HG03520 (cell line): ENCODE measurements around the gene MYO9B.
A peak's percentile ranks its signal among the peaks of the same experiment; 100 is the strongest.

ENCODE experiments used
- ATAC-seq: cut with Tn5 transposase; IDR thresholded peaks from one replicate; pipeline ENCODE4 v1.9.1; 2021; ENCODE audit warnings: mild to moderate bottlenecking, moderate library complexity; ENCODE audit not compliant: unreplicated experiment

MYO9B gene

DNA sequence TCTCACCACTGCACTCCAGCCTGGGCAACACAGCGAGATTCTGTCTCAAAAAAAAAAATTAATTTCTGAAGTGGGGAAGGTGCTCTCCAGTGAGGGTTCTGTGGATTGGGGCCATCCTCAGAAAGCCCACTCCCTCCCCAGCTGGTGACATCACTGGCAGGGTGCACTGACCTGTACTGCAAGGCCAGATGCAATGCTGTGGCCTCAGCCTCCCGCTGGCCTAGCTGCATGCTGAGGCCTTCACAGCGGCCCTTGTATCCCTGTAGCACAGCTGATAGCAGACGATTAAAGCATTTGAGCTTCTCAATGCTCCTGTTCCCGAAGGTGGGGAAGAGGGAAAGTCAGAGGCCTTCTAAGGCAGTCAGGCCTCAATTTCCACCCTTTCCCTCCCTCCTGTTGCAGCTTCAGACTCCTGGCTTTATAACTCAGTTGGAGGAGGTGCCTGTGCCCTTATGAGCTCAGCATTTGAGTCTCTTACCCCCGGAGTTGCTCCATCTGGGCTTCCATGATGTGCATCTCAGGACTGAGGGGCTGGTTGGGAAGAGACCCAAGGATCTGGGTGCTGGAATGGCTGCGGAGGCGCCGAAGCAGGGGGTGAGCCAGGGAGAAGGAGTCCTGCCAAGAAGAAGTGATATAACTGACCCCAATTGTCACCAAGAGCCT lies 183.7 kb downstream of the MYO9B start:
- no peak for ATAC-seq

DNA sequence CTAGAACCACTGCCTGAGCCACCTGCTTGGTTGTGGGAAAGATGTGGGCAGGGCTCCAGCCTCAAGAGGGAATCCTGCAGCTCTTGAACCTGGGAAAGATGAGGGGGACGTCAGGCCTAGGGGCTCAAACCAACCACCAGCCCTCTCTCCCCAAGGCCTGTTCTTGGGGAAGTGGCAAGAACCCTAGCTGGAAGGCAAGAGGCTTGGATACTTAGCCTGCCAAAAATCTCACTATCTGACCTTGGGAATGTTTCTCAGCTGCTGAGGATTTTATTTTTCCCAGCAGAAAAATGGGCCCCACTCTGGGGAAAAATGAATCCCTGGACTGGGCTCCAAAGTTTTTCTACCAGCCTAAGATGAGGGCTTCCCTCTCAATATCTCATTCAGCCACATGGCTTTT lies 184.4 kb downstream of the MYO9B start:
- ATAC-seq: no peak

DNA sequence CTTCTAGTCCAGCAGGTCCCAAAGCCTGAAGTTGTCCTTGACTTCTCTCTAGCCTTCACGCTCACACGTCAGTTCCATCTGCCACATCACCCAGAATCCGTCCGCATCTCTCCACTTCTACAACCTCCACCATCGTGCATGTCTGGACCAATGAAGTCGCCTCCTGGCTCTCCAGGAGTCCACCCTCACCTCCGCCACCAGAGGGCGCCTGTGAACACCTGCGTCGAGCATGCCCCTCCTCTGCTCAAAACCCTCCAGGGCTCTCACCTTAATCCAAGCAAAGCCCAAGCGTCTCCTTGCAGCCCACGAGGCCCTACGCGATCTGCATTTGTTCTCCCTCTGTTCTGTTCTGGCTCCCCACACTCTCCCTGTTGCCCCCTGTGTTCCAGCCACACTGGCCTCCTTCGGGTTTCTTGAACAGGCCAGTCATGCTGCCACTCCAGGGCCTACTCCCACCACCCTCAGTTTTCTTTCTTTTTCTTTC lies 185.3 kb downstream of the MYO9B start:
- peak; percentile 71 for ATAC-seq

DNA sequence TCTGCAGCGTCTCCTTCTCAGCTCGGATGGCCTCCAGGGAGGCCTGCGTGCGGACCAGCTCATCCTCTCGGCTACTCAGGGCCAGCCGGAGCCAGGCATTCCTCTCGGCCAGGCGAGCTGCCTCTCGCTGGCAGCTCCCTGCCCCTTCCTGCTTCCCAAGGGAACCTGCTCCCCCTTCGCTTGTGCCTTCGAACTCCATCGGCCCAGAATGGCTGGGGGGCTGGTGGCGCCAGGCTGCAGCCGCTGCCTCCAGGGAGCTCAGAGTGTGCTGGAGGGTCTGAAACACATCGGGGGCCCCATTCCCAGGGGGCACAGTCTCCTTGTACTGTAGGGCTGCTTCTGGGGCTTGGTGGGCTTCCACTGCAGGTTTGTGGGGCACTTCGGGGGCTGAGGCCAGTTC lies 187.0 kb downstream of the MYO9B start:
- no peak for ATAC-seq
